ENCODE results near the gene CIC.

The CIC gene

DNA sequence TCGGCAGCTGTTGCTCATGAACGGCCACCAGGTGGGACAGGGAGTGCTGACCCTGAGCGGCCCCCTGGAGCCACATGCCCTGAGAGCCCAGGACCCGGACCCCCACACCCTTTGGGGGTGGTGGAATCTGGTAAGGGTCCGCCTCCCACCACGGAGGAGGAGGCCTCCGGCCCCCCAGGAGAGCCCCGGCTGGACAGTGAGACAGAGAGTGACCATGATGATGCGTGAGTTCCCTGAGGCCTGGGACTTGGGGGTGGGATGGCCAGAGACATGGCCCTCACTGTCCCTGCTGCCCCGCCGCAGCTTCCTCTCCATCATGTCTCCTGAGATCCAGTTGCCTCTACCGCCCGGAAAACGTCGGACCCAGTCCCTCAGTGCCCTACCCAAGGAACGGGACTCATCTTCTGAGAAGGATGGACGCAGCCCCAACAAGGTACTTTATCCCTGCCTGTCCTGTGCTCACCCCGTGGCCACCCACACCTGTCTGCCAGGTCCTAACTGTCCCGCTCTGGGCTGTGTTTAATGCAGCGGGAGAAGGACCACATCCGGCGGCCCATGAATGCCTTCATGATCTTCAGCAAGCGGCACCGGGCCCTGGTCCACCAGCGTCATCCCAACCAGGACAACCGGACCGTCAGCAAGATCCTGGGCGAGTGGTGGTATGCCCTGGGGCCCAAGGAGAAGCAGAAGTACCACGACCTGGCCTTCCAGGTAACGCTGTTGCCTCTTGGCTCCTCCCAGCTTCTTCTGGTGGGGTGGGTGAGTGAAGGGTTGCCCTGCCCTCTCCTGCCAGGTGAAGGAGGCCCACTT is 18.2 kb downstream of the CIC start:
- no peaks in the 10 kb centered on the region for H3K27me3 ChIP-seq (replicated peaks; ENCODE audit: control insufficient read depth, insufficient read depth, low read length)
- H3K9me3 ChIP-seq (ENCODE audit: control insufficient read depth, low read length), result no peaks in the 10 kb centered on the region
- no peak overlapping the region for H3K9ac ChIP-seq (ENCODE audit: low read length)
- peaks cover 29% of the 10 kb centered on the region for H3K4me1 ChIP-seq (ENCODE audit: control insufficient read depth, insufficient read depth, low read length)
- no peak for DNase-seq (ENCODE audit: low read depth)
- H3K36me3 ChIP-seq (ENCODE audit: control insufficient read depth, insufficient read depth, low read length, severe bottlenecking), result peaks cover 55% of the 10 kb centered on the region
- H3K4me3 ChIP-seq (ENCODE audit: low read length), result no peak overlapping the region

DNA sequence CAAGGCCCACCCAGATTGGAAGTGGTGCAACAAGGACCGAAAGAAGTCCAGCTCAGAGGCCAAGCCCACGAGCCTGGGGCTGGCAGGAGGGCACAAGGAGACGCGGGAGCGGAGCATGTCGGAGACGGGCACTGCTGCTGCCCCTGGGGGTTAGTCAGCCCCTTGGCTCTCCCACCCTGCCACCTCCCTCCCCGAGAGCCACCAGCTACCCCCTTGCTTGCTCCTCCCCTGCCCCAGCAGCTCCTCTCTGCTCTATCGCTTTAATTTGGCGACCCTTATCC is 18.7 kb downstream of the CIC start:
- no peak for DNase-seq (ENCODE audit: low read depth)
- no peak overlapping the region for H3K9ac ChIP-seq (ENCODE audit: low read length)
- H3K27me3 ChIP-seq (replicated peaks; ENCODE audit: control insufficient read depth, insufficient read depth, low read length), result no peaks in the 10 kb centered on the region
- H3K4me3 ChIP-seq (ENCODE audit: low read length), result no peak overlapping the region
- H3K4me1 ChIP-seq (ENCODE audit: control insufficient read depth, insufficient read depth, low read length), result peaks cover 25% of the 10 kb centered on the region
- no peaks in the 10 kb centered on the region for H3K9me3 ChIP-seq (ENCODE audit: control insufficient read depth, low read length)
- peaks cover 60% of the 10 kb centered on the region for H3K36me3 ChIP-seq (ENCODE audit: control insufficient read depth, insufficient read depth, low read length, severe bottlenecking)

DNA sequence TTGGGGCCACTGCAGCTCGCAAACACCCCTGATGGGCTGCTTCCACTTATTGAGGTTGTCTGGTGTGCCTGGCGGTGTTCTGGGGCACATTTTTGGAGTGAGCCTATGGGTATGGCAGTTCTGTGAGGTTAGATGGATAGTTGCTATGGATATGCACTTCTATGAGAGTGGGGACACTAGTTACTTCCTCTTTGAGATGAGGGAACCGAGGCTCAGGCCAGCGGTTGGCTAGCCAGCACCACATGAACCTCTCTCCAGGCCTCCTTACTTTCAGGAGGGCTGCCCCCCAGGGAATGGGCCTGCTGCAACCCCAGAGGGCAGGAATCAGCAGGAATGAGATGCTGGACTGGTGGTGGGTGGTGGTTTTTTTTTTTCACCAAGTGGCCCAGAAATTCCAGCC is 19.3 kb downstream of the CIC start:
- Histone ChIP-seq H3K4me3 (ENCODE audit: low read length) (no peak overlapping the region), H3K36me3 (ENCODE audit: control insufficient read depth, insufficient read depth, low read length, severe bottlenecking) (peaks cover 66% of the 10 kb centered on the region), H3K27me3 (replicated peaks; ENCODE audit: control insufficient read depth, insufficient read depth, low read length) (no peaks in the 10 kb centered on the region), H3K4me1 (ENCODE audit: control insufficient read depth, insufficient read depth, low read length) (peaks cover 19% of the 10 kb centered on the region), H3K9ac (ENCODE audit: low read length) (no peak overlapping the region), H3K9me3 (ENCODE audit: control insufficient read depth, low read length) (no peaks in the 10 kb centered on the region)
- DNase-seq (ENCODE audit: low read depth), result no peak

DNA sequence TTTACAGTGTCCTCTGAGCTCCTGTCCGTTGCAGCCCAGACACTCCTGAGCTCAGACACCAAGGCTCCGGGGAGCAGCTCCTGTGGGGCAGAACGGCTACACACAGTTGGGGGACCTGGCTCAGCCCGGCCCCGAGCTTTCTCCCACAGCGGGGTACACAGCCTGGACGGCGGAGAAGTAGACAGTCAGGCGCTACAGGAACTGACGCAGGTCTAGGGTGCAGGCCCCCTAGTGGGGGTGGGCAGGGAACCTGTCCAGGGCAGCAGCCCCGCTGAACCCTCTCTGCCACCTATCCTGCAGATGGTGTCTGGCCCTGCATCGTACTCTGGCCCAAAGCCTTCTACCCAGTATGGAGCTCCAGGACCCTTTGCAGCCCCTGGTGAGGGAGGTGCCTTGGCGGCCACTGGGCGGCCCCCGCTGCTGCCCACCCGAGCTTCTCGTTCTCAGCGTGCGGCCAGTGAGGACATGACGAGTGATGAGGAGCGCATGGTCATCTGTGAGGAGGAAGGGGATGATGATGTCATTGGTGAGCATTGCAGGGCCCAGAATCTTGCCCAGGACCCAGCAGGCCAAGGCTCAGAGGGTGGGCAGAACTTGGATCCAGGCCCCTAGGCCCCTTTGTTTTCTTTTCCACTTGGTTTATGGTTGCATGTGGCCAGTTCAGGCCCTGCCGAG is 20.0 kb downstream of the CIC start:
- no peaks in the 10 kb centered on the region for H3K9me3 ChIP-seq (ENCODE audit: control insufficient read depth, low read length)
- H3K4me3 ChIP-seq (ENCODE audit: low read length), result no peak overlapping the region
- H3K27me3 ChIP-seq (replicated peaks; ENCODE audit: control insufficient read depth, insufficient read depth, low read length), result no peaks in the 10 kb centered on the region
- H3K36me3 ChIP-seq (ENCODE audit: control insufficient read depth, insufficient read depth, low read length, severe bottlenecking), result peaks cover 71% of the 10 kb centered on the region
- H3K4me1 ChIP-seq (ENCODE audit: control insufficient read depth, insufficient read depth, low read length), result peaks cover 18% of the 10 kb centered on the region
- H3K9ac ChIP-seq (ENCODE audit: low read length), result peak overlapping the region; percentile 29
- no peak for DNase-seq (ENCODE audit: low read depth)

DNA sequence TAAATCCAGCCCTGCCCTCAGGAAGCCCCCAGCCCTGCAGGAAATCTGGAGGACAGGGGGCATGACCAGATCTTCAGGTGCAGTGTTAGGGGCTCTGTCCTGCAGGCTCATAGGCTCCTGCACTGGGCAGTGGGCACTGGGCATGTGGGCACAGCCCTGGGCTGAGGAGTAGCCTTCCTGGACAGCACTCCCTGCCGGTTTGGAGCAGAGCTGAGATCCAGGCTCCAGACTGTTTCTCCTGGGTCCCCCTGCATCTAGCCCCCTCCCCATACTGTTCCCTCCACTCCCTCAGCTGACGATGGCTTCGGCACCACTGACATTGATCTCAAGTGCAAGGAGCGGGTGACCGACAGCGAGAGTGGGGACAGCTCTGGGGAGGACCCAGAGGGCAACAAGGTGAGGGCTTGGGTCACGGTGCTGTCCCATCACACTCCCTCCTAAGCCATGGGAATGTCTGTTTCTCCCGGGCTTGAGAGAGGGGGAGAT is 20.5 kb downstream of the CIC start:
- no peak for DNase-seq (ENCODE audit: low read depth)
- Histone ChIP-seq H3K36me3 (ENCODE audit: control insufficient read depth, insufficient read depth, low read length, severe bottlenecking) (peaks cover 77% of the 10 kb centered on the region), H3K9me3 (ENCODE audit: control insufficient read depth, low read length) (no peaks in the 10 kb centered on the region), H3K4me1 (ENCODE audit: control insufficient read depth, insufficient read depth, low read length) (peaks cover 17% of the 10 kb centered on the region), H3K27me3 (replicated peaks; ENCODE audit: control insufficient read depth, insufficient read depth, low read length) (no peaks in the 10 kb centered on the region), H3K9ac (ENCODE audit: low read length) (peak overlapping the region; percentile 29), H3K4me3 (ENCODE audit: low read length) (no peak overlapping the region)

DNA sequence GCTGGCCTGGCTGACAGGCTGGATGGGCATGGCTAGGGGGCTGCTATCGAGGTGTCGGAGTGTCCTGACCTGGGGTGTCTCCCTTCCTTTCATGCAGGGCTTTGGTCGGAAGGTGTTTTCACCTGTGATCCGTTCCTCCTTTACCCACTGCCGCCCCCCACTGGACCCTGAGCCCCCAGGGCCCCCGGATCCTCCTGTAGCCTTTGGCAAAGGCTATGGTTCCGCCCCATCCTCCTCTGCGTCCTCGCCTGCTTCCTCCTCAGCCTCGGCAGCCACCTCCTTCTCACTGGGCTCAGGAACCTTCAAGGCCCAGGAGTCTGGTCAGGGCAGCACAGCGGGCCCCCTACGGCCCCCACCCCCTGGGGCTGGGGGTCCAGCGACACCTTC is 21.1 kb downstream of the CIC start:
- H3K36me3 ChIP-seq (ENCODE audit: control insufficient read depth, insufficient read depth, low read length, severe bottlenecking), result peaks cover 79% of the 10 kb centered on the region
- H3K9ac ChIP-seq (ENCODE audit: low read length), result no peak overlapping the region
- no peak overlapping the region for H3K4me3 ChIP-seq (ENCODE audit: low read length)
- H3K4me1 ChIP-seq (ENCODE audit: control insufficient read depth, insufficient read depth, low read length), result peaks cover 12% of the 10 kb centered on the region
- DNase-seq (ENCODE audit: low read depth), result no peak
- H3K9me3 ChIP-seq (ENCODE audit: control insufficient read depth, low read length), result no peaks in the 10 kb centered on the region
- no peaks in the 10 kb centered on the region for H3K27me3 ChIP-seq (replicated peaks; ENCODE audit: control insufficient read depth, insufficient read depth, low read length)

DNA sequence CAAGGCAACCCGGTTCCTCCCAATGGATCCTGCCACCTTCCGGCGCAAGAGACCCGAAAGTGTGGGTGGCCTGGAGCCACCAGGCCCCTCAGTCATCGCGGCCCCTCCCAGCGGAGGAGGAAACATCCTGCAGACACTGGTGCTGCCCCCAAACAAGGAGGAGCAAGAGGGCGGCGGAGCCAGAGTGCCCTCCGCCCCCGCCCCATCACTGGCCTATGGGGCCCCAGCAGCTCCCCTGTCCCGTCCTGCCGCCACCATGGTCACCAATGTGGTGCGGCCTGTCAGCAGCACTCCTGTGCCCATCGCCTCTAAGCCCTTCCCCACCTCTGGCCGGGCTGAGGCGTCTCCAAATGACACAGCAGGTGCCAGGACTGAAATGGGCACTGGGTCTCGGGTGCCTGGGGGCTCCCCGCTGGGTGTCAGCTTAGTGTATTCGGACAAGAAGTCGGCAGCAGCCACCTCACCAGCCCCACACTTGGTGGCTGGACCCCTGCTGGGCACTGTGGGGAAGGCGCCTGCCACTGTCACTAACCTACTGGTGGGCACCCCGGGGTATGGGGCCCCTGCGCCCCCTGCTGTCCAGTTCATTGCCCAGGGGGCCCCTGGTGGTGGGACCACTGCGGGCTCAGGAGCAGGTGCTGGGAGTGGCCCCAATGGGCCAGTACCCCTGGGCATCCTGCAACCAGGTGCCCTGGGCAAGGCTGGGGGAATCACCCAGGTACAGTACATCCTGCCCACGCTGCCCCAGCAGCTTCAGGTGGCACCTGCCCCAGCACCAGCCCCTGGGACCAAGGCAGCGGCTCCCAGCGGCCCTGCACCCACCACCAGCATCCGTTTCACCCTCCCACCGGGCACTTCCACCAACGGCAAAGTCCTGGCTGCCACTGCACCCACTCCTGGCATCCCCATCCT is 21.7 kb downstream of the CIC start:
- peaks cover 6% of the 10 kb centered on the region for H3K4me1 ChIP-seq (ENCODE audit: control insufficient read depth, insufficient read depth, low read length)

DNA sequence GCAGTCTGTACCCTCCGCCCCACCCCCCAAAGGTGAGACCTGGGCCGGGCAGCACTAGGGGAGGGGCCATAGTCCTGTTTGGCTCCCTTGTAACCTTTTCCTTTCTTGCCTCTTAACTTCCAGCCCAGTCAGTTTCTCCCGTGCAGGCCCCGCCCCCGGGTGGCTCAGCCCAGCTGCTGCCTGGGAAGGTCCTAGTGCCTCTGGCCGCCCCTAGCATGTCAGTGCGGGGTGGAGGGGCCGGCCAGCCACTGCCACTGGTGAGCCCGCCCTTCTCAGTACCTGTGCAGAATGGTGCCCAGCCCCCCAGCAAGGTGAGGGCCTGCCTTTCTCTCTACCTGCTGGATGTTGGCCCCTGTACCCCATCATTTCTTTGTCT is 22.4 kb downstream of the CIC start:
- no peaks in the 10 kb centered on the region for H3K9me3 ChIP-seq (ENCODE audit: control insufficient read depth, low read length)
- no peaks in the 10 kb centered on the region for H3K27me3 ChIP-seq (replicated peaks; ENCODE audit: control insufficient read depth, insufficient read depth, low read length)
- H3K9ac ChIP-seq (ENCODE audit: low read length), result no peak overlapping the region
- H3K4me3 ChIP-seq (ENCODE audit: low read length), result no peak overlapping the region
- H3K36me3 ChIP-seq (ENCODE audit: control insufficient read depth, insufficient read depth, low read length, severe bottlenecking), result peaks cover 86% of the 10 kb centered on the region
- DNase-seq (ENCODE audit: low read depth), result no peak
- H3K4me1 ChIP-seq (ENCODE audit: control insufficient read depth, insufficient read depth, low read length), result no peaks in the 10 kb centered on the region

More for the DNA sequence above, 21.7 kb downstream of the CIC start:
- H3K4me3 ChIP-seq (ENCODE audit: low read length), result no peak overlapping the region
- H3K27me3 ChIP-seq (replicated peaks; ENCODE audit: control insufficient read depth, insufficient read depth, low read length), result no peaks in the 10 kb centered on the region
- DNase-seq (ENCODE audit: low read depth), result peak; percentile 32
- no peaks in the 10 kb centered on the region for H3K9me3 ChIP-seq (ENCODE audit: control insufficient read depth, low read length)
- H3K9ac ChIP-seq (ENCODE audit: low read length), result no peak overlapping the region
- H3K36me3 ChIP-seq (ENCODE audit: control insufficient read depth, insufficient read depth, low read length, severe bottlenecking), result peaks cover 86% of the 10 kb centered on the region

DNA sequence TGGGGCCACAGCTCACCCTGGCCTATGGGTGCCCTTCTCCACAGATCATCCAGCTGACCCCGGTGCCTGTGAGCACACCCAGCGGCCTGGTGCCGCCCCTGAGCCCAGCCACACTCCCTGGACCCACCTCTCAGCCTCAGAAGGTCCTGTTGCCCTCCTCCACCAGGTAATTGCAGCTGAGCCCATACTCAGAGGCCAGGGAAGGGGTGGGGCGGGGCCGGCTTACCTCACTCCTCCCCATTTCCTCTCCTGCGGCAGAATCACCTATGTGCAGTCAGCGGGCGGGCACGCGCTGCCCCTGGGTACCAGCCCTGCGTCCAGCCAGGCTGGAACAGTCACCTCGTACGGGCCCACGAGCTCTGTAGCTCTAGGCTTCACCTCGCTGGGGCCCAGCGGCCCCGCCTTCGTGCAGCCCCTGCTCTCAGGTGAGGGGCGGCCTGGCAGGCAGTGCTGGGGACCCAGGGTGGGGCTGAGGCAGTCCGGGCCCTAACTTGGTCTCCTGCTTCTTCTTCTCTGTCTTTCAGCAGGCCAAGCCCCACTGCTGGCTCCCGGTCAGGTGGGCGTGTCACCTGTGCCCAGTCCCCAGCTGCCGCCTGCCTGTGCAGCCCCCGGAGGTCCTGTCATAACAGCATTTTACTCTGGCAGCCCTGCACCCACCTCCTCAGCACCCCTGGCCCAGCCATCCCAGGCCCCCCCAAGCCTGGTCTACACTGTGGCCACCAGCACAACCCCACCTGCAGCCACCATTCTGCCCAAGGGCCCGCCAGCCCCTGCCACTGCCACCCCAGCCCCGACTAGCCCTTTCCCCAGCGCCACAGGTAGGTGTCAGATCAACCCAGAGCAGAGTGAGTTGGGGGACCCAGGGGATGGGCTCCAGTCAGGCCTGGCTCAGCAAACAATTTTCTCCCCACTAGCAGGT is 23.2 kb downstream of the CIC start:
- no peak overlapping the region for H3K9ac ChIP-seq (ENCODE audit: low read length)
- no peak overlapping the region for H3K4me3 ChIP-seq (ENCODE audit: low read length)
- no peaks in the 10 kb centered on the region for H3K9me3 ChIP-seq (ENCODE audit: control insufficient read depth, low read length)
- peaks cover 81% of the 10 kb centered on the region for H3K36me3 ChIP-seq (ENCODE audit: control insufficient read depth, insufficient read depth, low read length, severe bottlenecking)
- H3K27me3 ChIP-seq (replicated peaks; ENCODE audit: control insufficient read depth, insufficient read depth, low read length), result no peaks in the 10 kb centered on the region
- no peak for DNase-seq (ENCODE audit: low read depth)
- H3K4me1 ChIP-seq (ENCODE audit: control insufficient read depth, insufficient read depth, low read length), result no peaks in the 10 kb centered on the region

DNA sequence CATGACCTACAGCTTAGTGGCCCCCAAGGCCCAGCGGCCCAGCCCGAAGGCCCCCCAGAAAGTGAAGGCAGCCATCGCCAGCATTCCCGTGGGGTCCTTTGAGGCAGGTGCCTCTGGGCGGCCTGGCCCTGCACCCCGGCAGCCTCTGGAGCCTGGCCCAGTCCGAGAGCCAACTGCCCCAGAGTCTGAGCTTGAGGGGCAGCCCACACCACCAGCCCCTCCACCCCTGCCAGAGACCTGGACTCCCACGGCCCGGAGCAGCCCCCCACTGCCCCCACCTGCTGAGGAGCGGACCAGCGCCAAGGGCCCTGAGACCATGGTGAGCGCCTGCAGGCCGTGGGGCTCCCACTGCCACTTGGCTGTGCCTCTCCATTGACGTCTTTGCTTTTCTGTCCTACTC is 23.9 kb downstream of the CIC start:
- peaks cover 74% of the 10 kb centered on the region for H3K36me3 ChIP-seq (ENCODE audit: control insufficient read depth, insufficient read depth, low read length, severe bottlenecking)
- H3K9ac ChIP-seq (ENCODE audit: low read length), result no peak overlapping the region
- no peaks in the 10 kb centered on the region for H3K4me1 ChIP-seq (ENCODE audit: control insufficient read depth, insufficient read depth, low read length)
- DNase-seq (ENCODE audit: low read depth), result no peak
- H3K4me3 ChIP-seq (ENCODE audit: low read length), result no peak overlapping the region
- H3K9me3 ChIP-seq (ENCODE audit: control insufficient read depth, low read length), result no peaks in the 10 kb centered on the region
- no peaks in the 10 kb centered on the region for H3K27me3 ChIP-seq (replicated peaks; ENCODE audit: control insufficient read depth, insufficient read depth, low read length)
